GM12878 (cell line): ENCODE data around the gene LDLRAD3. TPM values are rescaled to one million over a fixed set of nuclear protein-coding genes. Genes with fewer than 3 reads are reported as not detected.

Experiments used
- ATAC-seq: fragments of 200-7000 bp; cut with Tn5 transposase; 3 replicates; pipeline ENCODE4 v1.9.1; 2020; ENCODE audit warnings: mild to moderate bottlenecking, moderate library complexity
- BruUV-seq: library from RNA; stranded (reverse); fragments of 400-500 nt; replicated peaks from 2 replicates; lab custom pipeline; 2021; lab: Mats Ljungman, UMichigan
- CTCF ChIA-PET: fragments of 300-600 bp; sonication (Branson Sonifier 250); formaldehyde crosslinking; extraction: SDS; loops from one replicate; lab custom pipeline; 2021; ENCODE audit warnings: inconsistent platforms; lab: Yijun Ruan, JAX
- POLR2A ChIA-PET: fragments of 350-600 bp; formaldehyde crosslinking; extraction: SDS; loops from one replicate; lab custom pipeline; 2021; ENCODE audit warnings: inconsistent platforms; lab: Charles Lee
- RAD21 ChIA-PET: fragments of 300-600 bp; sonication (Branson Sonifier 250); formaldehyde crosslinking; loops from one replicate; lab custom pipeline; 2023; ENCODE audit warnings: antibody characterized with exemption; ENCODE audit not compliant: unreplicated experiment; lab: Charles Lee
- SMC1A ChIA-PET: fragments of 300-600 bp; sonication (Branson Sonifier 250); formaldehyde crosslinking; loops from one replicate; lab custom pipeline; 2023; ENCODE audit not compliant: unreplicated experiment, uncharacterized antibody; lab: Charles Lee
- DNase-seq: peaks from one replicate; pipeline ENCODE4 v3.0.0-alpha.2; 2011; ENCODE audit warnings: low read depth, low spot score
- FAIRE-seq: peaks from 3 replicates; lab custom pipeline; 2011; peaks lifted over from hg19 to GRCh38; lab: Jason Lieb, UNC
- H2AFZ ChIP-seq: 2 replicates; pipeline ENCODE4 v1.6.0; 2011; ENCODE audit warnings: low read depth, low read length, control low read depth; ENCODE audit not compliant: control insufficient read depth
- H3K27ac ChIP-seq: 2 replicates; pipeline ENCODE4 v1.5.1; 2011; ENCODE audit warnings: control low read depth; ENCODE audit not compliant: control insufficient read depth, insufficient read depth
- H3K27me3 ChIP-seq, 2 experiments: replicated peaks in 1 of 2; 2 replicates each; pipeline versions ENCODE4 v1.6.0 to v1.6.1; 2011; ENCODE audit warnings: low read length in 1 of 2; ENCODE audit not compliant: control insufficient read depth in 2 of 2, insufficient read depth in 2 of 2
- H3K36me3 ChIP-seq, 2 experiments: 2 replicates each; pipeline ENCODE4 v1.5.1; 2011; ENCODE audit warnings: low read length in 1 of 2; ENCODE audit not compliant: control insufficient read depth in 2 of 2, insufficient read depth in 2 of 2
- H3K4me1 ChIP-seq: 2 replicates; pipeline ENCODE4 v1.6.1; 2011; ENCODE audit warnings: mild to moderate bottlenecking, low read length, moderate library complexity, mixed read lengths; ENCODE audit not compliant: control insufficient read depth, insufficient read depth
- H3K4me2 ChIP-seq: 2 replicates; pipeline ENCODE4 v1.6.0; 2011; ENCODE audit warnings: control low read depth; ENCODE audit not compliant: control insufficient read depth, insufficient read depth
- H3K4me3 ChIP-seq: fragments of 200-600 bp; sonication (generic); 2 replicates; pipeline ENCODE4 v1.5.1; 2016
- H3K79me2 ChIP-seq: 2 replicates; pipeline ENCODE4 v1.6.0; 2011; ENCODE audit warnings: low read length; ENCODE audit not compliant: control insufficient read depth, insufficient read depth
- H3K9ac ChIP-seq: 2 replicates; pipeline ENCODE4 v1.8.0; 2011; ENCODE audit warnings: low read length, control low read depth, mixed read lengths; ENCODE audit not compliant: control insufficient read depth, insufficient read depth
- H3K9me3 ChIP-seq: replicated peaks from 3 replicates; pipeline ENCODE4 v1.5.1; 2011; ENCODE audit warnings: mild to moderate bottlenecking, low read length; ENCODE audit not compliant: control insufficient read depth, insufficient read depth
- H4K20me1 ChIP-seq: 2 replicates; pipeline ENCODE4 v1.6.0; 2011; ENCODE audit not compliant: control insufficient read depth, insufficient read depth
- BRCA1 ChIP-seq: IDR thresholded peaks from 2 replicates; pipeline ENCODE4 v1.6.1; 2011; ENCODE audit warnings: low read depth, low read length, improper control_type of control experiment
- E4F1 ChIP-seq: fragments of 450-650 bp; IDR thresholded peaks from 2 replicates; pipeline ENCODE4 v1.6.1; 2018; ENCODE audit warnings: borderline replicate concordance, mild to moderate bottlenecking; ENCODE audit not compliant: partially characterized antibody
- EGR1 ChIP-seq, 2 experiments: IDR thresholded peaks; 1 replicate in 1 of 2; 2 replicates in 1 of 2; pipeline ENCODE4 v1.6.1; 2011 to 2012; ENCODE audit warnings: low read depth in 2 of 2, low read length in 2 of 2, borderline replicate concordance in 1 of 2, mild to moderate bottlenecking in 1 of 2, moderate library complexity in 1 of 2
- GATAD2B ChIP-seq: fragments of 450-650 bp; conservative IDR thresholded peaks from 2 replicates; pipeline ENCODE4 v1.6.1; 2017; ENCODE audit warnings: low read depth, mild to moderate bottlenecking, moderate library complexity
- HSF1 ChIP-seq: fragments of 150-350 bp; IDR thresholded peaks from 2 replicates; pipeline ENCODE4 v1.6.1; 2014; ENCODE audit warnings: mild to moderate bottlenecking, low read depth, low read length
- JUND ChIP-seq: IDR thresholded peaks from 2 replicates; pipeline ENCODE4 v1.6.1; 2012; ENCODE audit warnings: low read depth, mild to moderate bottlenecking, low read length, improper control_type of control experiment, moderate library complexity
- NFYB ChIP-seq: IDR thresholded peaks from 2 replicates; pipeline ENCODE4 v1.6.1; 2011; ENCODE audit warnings: low read depth, mild to moderate bottlenecking, low read length, improper control_type of control experiment, moderate library complexity; ENCODE audit not compliant: insufficient read depth
- NR2C2 ChIP-seq: IDR thresholded peaks from 2 replicates; pipeline ENCODE4 v1.6.1; 2011; ENCODE audit warnings: borderline replicate concordance, low read depth; ENCODE audit not compliant: control insufficient read depth, insufficient read length
- POLR2A ChIP-seq: IDR thresholded peaks from 2 replicates; pipeline ENCODE4 v1.6.1; 2011; ENCODE audit warnings: low read depth, mild to moderate bottlenecking, low read length
- RB1 ChIP-seq: fragments of 450-650 bp; formaldehyde crosslinking; IDR thresholded peaks from 2 replicates; pipeline ENCODE4 v1.6.1; 2017; ENCODE audit warnings: mild to moderate bottlenecking, borderline replicate concordance
- SIN3A ChIP-seq: IDR thresholded peaks from 2 replicates; pipeline ENCODE4 v1.6.1; 2012; ENCODE audit warnings: low read depth, low read length, improper control_type of control experiment
- SIX5 ChIP-seq: IDR thresholded peaks from 2 replicates; pipeline ENCODE4 v1.6.1; 2011; ENCODE audit warnings: mild to moderate bottlenecking, low read depth, low read length, moderate library complexity; ENCODE audit not compliant: severe bottlenecking
- TAF1 ChIP-seq: IDR thresholded peaks from 2 replicates; pipeline ENCODE4 v1.6.1; 2011; ENCODE audit warnings: mild to moderate bottlenecking, low read depth, low read length, borderline replicate concordance
- WGBS: methylation state at CpG from one replicate; pipeline ENCODE4 v1.1.6; 2016; ENCODE audit warnings: low lambda C conversion rate; ENCODE audit not compliant: insufficient replicate concordance, insufficient coverage; ENCODE audit errors: missing lambda C conversion rate; 5-methylcytosine and 5-hydroxymethylcytosine counted together
- in situ Hi-C: fragments of 300-500 bp; cut with MboI; formaldehyde crosslinking; loops from 9 replicates; pipeline ENCODE4 v1.14.3; 2018; ENCODE audit warnings: mixed read lengths
- intact Hi-C: fragments of 100-400 bp; cut with micrococcal nuclease; formaldehyde crosslinking; loops from one replicate; pipeline ENCODE4 v1.14.2; 2022; ENCODE audit not compliant: unreplicated experiment
- polyA plus RNA-seq, 11 experiments: library from polyadenylated mRNA; depleted of rRNA in 4 of 11; unstranded in 6 of 11; stranded (reverse) in 5 of 11; fragments of >200 nt; fragmentation: Nextera tagmentation in 4 of 11; fragmentation: Illumina TruSeq in 1 of 11; extraction: Ambion mirVana in 4 of 11; extraction: Trizol in 1 of 11; gene quantifications; 1 replicate in 1 of 11; 2 replicates in 10 of 11; pipeline versions ENCODE4 v1.2.1 to v1.2.3, GENCODE V29; 2011 to 2016; ENCODE audit warnings: inconsistent platforms in 2 of 11, missing spikeins in 2 of 11, low read depth in 1 of 11
- total RNA-seq, 4 experiments: library from RNA; depleted of rRNA in 3 of 4; stranded (reverse); fragments of >200 nt in 3 of 4; fragmentation: Illumina TruSeq in 1 of 4; extraction: Trizol in 1 of 4; gene quantifications; 2 replicates each; pipeline versions ENCODE4 v1.2.1 to v1.2.3, GENCODE V29; 2013 to 2021
- TF ChIP-seq, protein P1 (sequence below): fragments of 450-650 bp; IDR thresholded peaks from 2 replicates; pipeline ENCODE4 v1.6.1; 2018; ENCODE audit warnings: mild to moderate bottlenecking, low read depth, moderate library complexity; ENCODE audit not compliant: partially characterized antibody

Gene LDLRAD3
- total and polyA plus RNA-seq, 10 of the 15 experiments (the other 5 are each of a cell fraction or from before 2014, with no cell fraction given): 2.5 to 17.2 (median 10.7) TPM

DNA sequence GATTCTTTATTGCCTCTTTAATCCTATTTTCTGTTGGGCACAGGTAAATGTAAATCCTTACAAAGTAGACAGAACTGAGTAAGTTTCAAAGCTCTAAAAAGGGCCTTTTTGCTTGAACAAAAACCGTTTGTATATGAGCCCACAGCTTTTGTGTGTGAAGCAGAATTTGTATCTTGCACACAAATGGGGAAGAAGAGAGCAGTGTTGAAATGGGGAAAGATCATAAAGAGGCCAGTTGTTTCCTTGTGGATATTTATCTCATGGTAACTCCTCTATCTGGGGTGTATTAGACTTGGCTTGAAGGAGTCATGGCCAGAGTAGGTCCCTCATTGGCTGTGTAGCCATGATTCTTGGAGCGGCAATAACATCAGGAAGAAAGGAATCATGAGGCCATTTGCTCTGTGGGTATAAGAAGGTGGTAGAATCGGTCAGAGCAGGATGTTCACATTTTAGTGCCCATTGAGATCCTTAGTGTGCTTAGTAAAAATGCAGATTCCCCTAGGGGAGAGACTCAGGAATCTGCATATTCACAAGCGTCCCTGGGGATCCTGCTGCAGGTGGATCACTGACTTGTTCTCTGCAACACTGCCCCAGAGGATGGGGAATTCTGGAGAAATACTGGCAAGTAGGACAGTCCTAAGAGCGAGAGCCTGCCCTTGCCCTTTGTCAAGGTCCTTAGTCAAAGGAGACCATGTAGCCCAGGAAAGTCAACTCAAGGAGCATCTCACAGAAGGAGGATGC is 126.5 kb downstream of the LDLRAD3 start:
- in situ Hi-C loops: no loop called here
- WGBS: 25% methylated on average over 5 of the region's 5 CpGs
- SMC1A ChIA-PET: interaction anchor here (0.6 to 3.9 kb wide), 15 partner anchors 14 to 454 kb away, joined by 3 to 31 read pairs (median 4); no protein-coding TSS in a partner anchor
- RAD21 ChIA-PET: interaction anchor here (0.9 to 2.4 kb wide), 6 partner anchors 21 to 248 kb away, joined by 3 to 24 read pairs (median 6); no protein-coding TSS in a partner anchor
- Histone ChIP-seq H3K27ac (no peak overlapping the region), H3K4me3 (no peak overlapping the region), H3K27me3 (no peaks in the 10 kb centered on the region), H3K79me2 (no peaks in the 10 kb centered on the region), H3K36me3 (no peaks in the 10 kb centered on the region), H3K4me1 (no peaks in the 10 kb centered on the region; the same call in 1 of the 2 replicates), H4K20me1 (no peaks in the 10 kb centered on the region), H2AFZ (no peak overlapping the region), H3K9ac (no peak overlapping the region), H3K9me3 (no peaks in the 10 kb centered on the region; the same call in 2 of the 3 replicates), H3K4me2 (no peak overlapping the region)
- no TSS peak for BruUV-seq
- CTCF ChIA-PET: interaction anchor here (0.9 to 4.3 kb wide), 11 partner anchors 9 to 463 kb away, joined by 3 to 43 read pairs (median 4); partner anchors contain the start of gene FJX1
- no peak for ATAC-seq
- FAIRE-seq: no peak
- POLR2A ChIA-PET: no interaction called here
- intact Hi-C loops: loop anchor here (5.0 kb wide), 3 partner anchors 248 to 453 kb away; partner anchors contain the start of gene FJX1
- no peak for DNase-seq
- TF ChIP-seq BRCA1 (no peak), HSF1 (no peak), GATAD2B (no peak), E4F1 (no peak), SIX5 (no peak), JUND (no peak), SIN3A (no peak), NR2C2 (no peak), NFYB (no peak), RB1 (no peak), POLR2A (no peak), TAF1 (no peak), EGR1 (IDR thresholded peaks at IDR 0.05; ENCODE audit: borderline replicate concordance in 1 of 2, low read depth in 2 of 2, low read length in 2 of 2) (no peak)
- TF ChIP-seq, protein P1, sequence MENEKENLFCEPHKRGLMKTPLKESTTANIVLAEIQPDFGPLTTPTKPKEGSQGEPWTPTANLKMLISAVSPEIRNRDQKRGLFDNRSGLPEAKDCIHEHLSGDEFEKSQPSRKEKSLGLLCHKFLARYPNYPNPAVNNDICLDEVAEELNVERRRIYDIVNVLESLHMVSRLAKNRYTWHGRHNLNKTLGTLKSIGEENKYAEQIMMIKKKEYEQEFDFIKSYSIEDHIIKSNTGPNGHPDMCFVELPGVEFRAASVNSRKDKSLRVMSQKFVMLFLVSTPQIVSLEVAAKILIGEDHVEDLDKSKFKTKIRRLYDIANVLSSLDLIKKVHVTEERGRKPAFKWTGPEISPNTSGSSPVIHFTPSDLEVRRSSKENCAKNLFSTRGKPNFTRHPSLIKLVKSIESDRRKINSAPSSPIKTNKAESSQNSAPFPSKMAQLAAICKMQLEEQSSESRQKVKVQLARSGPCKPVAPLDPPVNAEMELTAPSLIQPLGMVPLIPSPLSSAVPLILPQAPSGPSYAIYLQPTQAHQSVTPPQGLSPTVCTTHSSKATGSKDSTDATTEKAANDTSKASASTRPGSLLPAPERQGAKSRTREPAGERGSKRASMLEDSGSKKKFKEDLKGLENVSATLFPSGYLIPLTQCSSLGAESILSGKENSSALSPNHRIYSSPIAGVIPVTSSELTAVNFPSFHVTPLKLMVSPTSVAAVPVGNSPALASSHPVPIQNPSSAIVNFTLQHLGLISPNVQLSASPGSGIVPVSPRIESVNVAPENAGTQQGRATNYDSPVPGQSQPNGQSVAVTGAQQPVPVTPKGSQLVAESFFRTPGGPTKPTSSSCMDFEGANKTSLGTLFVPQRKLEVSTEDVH: no peak
